ENCODE measurements around the gene DNAH10.

The DNAH10 gene
- 0.27 to 0.31 reads per million in 2 donors for total RNA-seq

- peak in 2 of 5 experiments; percentile 5 to 54 for DNase-seq
Observed at GRCh38 chr12:123761841-123762714, at the start of gene DNAH10. Gene DNAH10, plus strand, starts transcription at chr12:123762301. Its CDS starts 36 bp downstream, at chr12:123762337.

- DNase-seq: no peak
Observed at GRCh38 chr12:123712780-123713319, 49.3 kb upstream of the DNAH10 start.

GRCh38 chr12:123713398-123713797 is 48.7 kb upstream of the DNAH10 start:
- DNase-seq: no peak

- DNase-seq: peak in 3 of 5 experiments; percentile 2 to 30 (median 19)
Observed at GRCh38 chr12:123713823-123714585, 48.1 kb upstream of the DNAH10 start.

- peak in 1 of 5 experiments; percentile 61 for DNase-seq
Observed at GRCh38 chr12:123715195-123715594, 46.9 kb upstream of the DNAH10 start.

GRCh38 chr12:123717350-123717749 is 44.8 kb upstream of the DNAH10 start:
- DNase-seq: no peak

GRCh38 chr12:123720141-123720814 is 41.8 kb upstream of the DNAH10 start:
- no peak for DNase-seq

- DNase-seq: no peak
Observed at GRCh38 chr12:123721245-123721644, 40.9 kb upstream of the DNAH10 start.

GRCh38 chr12:123723011-123723410 is 39.1 kb upstream of the DNAH10 start:
- DNase-seq: no peak

- DNase-seq: peak in 1 of 5 experiments; percentile 69
Observed at GRCh38 chr12:123723765-123724164, 38.3 kb upstream of the DNAH10 start.

- DNase-seq: no peak
Observed at GRCh38 chr12:123726244-123726643, 35.9 kb upstream of the DNAH10 start.

- DNase-seq: no peak
Observed at GRCh38 chr12:123726962-123727361, 35.1 kb upstream of the DNAH10 start.

- DNase-seq: no peak
Observed at GRCh38 chr12:123727878-123728277, 34.2 kb upstream of the DNAH10 start.

- DNase-seq: no peak
Observed at GRCh38 chr12:123731596-123731995, 30.5 kb upstream of the DNAH10 start.

GRCh38 chr12:123732251-123732650 is 29.9 kb upstream of the DNAH10 start:
- no peak for DNase-seq

GRCh38 chr12:123733229-123733628 is 28.9 kb upstream of the DNAH10 start:
- DNase-seq: no peak

- no peak for DNase-seq
Observed at GRCh38 chr12:123734268-123734667, 27.8 kb upstream of the DNAH10 start.

GRCh38 chr12:123741937-123742572 is 20.0 kb upstream of the DNAH10 start:
- peak in 2 of 5 experiments; percentile 36 to 69 for DNase-seq

GRCh38 chr12:123743002-123743401 is 19.1 kb upstream of the DNAH10 start:
- DNase-seq: no peak

GRCh38 chr12:123744836-123745235 is 17.3 kb upstream of the DNAH10 start:
- DNase-seq: no peak

- no peak for DNase-seq
Observed at GRCh38 chr12:123747309-123747708, 14.8 kb upstream of the DNAH10 start.

GRCh38 chr12:123748161-123748560 is 13.9 kb upstream of the DNAH10 start:
- no peak for DNase-seq

All from T-helper 2 cell (primary cell).